ENCODE data around the gene MRPL27.
"Not testable (repeated sequence)": the region's sequence is repeated elsewhere in the genome, so short reads cannot be mapped to it uniquely, and the experiment has no call there.

MRPL27 gene

DNA sequence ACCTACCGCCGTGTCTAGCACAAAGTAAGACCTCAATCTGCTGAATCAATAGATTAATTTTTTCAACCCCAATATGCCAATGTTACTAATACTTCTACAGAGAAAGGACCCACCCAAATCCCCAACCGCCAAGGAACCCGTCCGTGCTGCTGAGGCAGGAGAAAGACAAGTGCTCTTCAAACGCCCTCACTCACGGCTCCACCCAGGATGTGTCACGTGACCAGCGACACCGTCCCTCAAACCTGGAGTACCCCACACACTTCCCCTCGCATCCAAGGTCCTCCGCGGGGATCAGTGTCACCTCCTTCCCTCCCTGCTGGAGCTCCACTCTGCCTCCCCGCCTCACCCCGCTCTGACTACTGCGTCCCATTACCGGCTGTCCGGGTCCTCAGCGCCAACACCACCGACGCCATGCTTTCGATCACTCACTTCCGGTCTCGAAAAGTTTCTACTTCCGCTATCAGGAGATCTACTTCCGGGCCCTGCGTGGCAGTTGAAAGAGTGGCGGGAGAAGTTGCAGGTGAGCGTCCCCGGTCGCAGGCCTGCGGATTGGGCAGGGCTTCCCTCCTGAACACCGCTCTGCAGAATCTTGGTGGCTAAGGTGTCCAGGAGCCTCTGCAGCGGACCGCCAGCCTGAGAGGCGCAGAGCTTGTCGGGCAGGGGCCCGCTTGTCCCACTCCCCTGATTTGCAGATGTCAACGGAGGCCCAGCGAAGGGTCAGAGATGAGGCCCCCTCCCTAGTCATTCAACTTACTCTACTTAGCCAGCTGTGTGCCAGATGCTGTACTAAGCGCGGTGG is at the start of gene MRPL27, which contains the start of gene EME1:
Gene MRPL27, minus strand, starts transcription at position 427 of the 799 bp plus-strand sequence. Its CDS starts 14 bp downstream, at position 413.
Gene EME1, plus strand, starts transcription at position 472 of the 799 bp plus-strand sequence. CDS start 1,980 bp downstream, outside the sequence.
- DNase-seq, result peak; percentile 85

GRCh38 chr17:50422738-50423137 is 49.8 kb upstream of the MRPL27 start:
- no peak for DNase-seq

DNA sequence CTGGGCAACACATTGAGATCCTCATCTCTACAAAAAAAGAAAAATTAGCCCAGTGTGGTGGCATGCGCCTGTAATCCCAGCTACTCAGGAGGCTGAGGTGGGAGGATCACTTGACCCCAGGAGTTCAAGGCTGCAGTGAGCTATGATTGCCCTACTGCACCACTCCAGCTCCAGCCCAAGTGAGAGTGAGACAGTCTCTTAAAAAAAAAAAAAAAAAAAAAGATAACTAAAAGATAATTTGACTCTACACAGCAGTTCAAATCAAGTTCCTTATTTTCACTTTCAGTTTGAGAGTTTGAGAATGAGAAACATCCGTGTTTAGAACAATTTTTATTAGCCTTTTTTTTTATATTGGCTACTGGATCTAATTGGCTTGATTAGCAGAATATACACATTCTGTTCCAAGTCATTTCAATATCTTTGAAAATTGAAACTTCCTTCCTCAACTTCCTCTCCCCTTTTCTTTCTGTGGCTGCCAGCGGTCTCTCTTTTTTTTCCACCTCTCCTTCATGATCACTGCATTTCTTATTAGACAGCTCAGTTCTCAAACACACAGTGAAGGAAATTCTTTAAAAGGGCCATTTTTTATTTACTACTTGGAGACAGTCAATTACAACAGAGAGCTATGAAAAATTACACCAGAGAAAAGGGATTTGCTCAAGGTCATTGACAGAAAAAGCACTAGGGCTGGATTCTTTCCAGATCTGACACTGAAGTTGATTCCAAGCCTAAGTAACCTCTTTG is 48.5 kb upstream of the MRPL27 start:
- DNase-seq, result no peak

GRCh38 chr17:50420419-50421112 is 47.6 kb upstream of the MRPL27 start:
- DNase-seq, result no peak

GRCh38 chr17:50419577-50419976 is 46.6 kb upstream of the MRPL27 start:
- DNase-seq, result not testable (repeated sequence)

- peak; percentile 23 for DNase-seq
Measured at GRCh38 chr17:50414808-50415207, 41.8 kb upstream of the MRPL27 start.

- DNase-seq, result no peak
Measured at GRCh38 chr17:50412188-50412732, 39.3 kb upstream of the MRPL27 start.

DNA sequence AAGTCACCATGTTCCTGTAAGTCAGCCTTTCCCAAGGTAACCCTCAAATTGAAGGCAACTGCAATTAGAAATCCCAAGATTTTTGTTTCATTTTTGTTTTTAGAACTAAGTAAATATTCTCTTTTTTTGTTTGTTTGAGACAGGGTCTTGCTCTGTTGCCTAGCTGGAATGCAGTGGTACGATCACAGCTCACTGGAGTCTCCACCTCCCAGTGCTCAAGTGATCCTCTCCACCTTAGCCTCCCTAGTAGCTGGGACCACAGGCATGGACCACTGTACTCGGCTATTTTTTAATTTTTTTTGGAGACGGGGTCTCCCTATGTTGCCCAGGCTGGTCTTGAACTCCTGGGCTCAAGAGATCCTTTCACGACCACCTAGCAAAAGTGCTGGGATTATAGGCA is 34.9 kb upstream of the MRPL27 start:
- DNase-seq, result no peak

DNA sequence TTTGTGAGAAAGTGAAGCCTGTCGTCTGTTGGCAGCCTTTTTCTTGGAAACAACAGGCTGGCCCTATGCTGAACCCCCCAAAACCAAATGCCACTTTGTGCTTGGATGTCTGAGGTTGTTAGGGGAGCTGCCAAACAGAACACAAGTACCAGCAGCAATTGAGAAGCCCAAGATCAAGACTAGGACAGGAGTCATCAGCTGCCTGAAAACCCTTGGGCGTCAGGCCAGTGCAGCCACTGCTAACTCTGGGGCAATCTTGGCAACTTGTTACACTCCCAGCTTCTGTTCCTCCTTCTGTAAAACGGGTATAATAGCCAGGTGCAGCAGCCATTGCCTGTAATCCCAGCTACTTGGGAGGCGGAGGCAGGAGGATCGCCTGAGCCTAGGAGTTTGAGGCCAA is 33.6 kb upstream of the MRPL27 start:
- no peak for DNase-seq

- DNase-seq, result not testable (repeated sequence)
Measured at GRCh38 chr17:50405351-50405750, 32.4 kb upstream of the MRPL27 start.

DNA sequence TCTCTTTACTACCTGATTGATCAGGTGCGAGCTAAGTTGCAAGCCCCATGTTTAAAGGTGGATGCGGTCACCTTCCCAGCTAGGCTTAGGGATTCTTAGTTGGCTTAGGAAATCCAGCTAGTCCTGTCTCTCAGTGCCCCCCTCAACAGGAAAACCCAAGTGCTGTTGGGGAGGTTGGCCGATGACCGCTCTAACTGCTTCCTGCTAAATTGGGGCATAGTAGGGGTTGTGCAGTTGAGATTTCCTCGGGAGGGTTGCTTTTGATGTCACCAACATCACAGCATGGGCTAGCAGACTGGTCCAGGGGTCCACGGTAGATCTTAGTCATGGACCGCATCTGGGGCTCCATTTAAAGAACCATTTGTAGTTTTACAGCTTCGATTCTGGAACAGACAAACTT is 26.6 kb upstream of the MRPL27 start:
- DNase-seq, result not testable (repeated sequence)

DNA sequence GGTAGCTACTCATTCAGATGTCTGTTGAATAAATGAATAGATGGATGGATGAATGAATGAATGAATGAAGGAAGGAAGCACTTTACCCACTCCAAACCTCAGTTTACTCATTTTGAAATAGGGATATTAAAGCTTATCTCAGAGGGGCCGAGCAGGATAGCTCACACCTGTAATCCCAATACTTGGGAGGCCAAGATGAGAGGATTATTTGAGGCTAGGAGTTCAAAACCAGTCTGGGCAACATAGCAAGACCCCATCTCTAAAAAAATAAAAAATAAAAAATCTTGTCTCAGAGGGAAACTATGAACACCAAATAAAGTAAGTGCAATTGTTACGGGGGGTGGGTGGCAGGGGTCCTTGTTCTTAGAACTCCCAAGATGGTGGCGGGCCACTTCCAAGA is 25.7 kb upstream of the MRPL27 start:
- DNase-seq, result not testable (repeated sequence)

- DNase-seq, result no peak
Measured at GRCh38 chr17:50397919-50398285, 24.9 kb upstream of the MRPL27 start.

GRCh38 chr17:50397111-50397918 is 24.3 kb upstream of the MRPL27 start, which contains the start of gene LRRC59:
Gene LRRC59, minus strand, starts transcription at chr17:50397523. Its CDS starts 206 bp downstream, at chr17:50397317.
- DNase-seq, result peak; percentile 68

- peak; percentile 70 for DNase-seq
Measured at GRCh38 chr17:50396261-50397110, 23.5 kb upstream of the MRPL27 start.

- no peak for DNase-seq
Measured at GRCh38 chr17:50394711-50395110, 21.7 kb upstream of the MRPL27 start.

DNA sequence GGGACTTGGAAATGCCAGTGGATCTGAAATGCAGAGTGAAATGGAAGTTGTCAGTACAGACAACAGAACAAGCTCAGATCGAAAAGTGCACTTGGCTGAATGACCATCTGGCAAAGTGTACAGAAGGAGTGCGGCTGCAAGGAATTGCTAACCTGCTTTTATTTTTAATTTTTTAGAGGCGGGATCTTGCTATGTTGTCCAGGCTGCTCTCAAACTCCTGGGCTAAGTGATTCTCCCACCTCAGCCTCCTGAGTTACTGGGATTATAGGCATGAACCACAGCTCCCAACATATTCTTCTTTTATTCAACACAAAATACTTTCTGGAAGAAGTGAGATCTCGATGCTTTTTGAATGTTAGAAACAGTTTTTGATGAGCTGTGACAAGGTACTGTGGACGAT is 20.7 kb upstream of the MRPL27 start:
- no peak for DNase-seq

DNA sequence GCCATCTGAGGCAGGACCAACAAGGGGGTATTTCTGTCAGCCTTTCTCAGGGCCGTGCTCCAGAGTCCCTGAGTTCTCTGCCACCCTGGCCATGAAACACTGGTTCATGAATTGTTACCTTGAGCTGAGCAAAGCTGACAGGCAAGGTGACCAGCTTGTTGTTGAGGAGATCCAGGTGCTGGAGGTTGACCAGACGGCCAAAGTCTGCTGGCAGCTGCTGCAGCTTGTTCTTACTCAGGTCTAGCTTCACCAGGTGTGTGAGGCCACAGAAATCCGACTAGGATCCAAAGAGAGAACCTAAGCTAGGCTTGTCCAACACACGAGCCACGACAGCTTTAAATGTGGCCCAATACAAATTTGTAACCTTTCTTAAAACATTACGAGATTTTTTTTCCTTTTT is 19.6 kb upstream of the MRPL27 start:
- no peak for DNase-seq

DNA sequence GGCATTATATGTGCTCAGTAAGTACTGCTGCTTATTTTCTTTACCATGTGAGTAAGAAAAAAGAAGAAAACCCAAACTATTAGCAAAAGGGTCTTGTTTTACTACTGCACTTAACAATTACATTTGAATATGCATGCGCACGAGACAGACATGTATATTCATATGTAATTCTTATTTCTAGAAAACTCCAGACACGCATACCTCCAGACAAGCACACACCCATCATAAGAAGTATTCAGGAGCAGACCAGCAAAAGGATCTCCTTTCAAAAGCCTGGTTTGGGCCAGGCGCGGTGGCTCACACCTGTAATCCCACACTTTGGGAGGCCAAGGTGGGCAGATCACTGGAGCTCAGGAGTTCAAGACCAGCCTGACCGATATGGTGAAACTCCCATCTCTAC is 16.6 kb upstream of the MRPL27 start:
- no peak for DNase-seq

- no peak for DNase-seq
Measured at GRCh38 chr17:50388728-50389127, 15.7 kb upstream of the MRPL27 start.

DNA sequence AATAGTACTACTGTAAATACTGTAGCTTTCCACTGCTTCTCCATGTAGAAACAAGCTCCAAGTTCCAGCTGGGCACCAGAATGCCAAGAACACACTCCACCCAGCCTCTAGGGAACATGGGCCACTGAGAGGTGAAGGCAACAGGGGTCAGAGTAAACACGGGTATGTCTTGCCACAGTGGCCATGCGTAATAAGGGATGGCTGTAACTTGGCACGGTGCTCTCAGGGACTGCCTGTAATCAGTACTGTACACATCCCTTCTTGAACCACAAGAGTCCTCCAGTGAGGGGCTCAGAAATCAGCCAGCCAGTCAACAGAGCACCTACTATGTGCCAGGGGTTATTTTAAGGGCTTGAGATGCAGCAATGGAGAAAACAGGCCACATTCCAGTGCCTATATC is 13.5 kb upstream of the MRPL27 start:
- DNase-seq, result no peak

Data from NCI-H226 (cell line).